ENCODE measurements around the gene MTCH1. TPM values are rescaled to one million over a fixed set of nuclear protein-coding genes. Genes with fewer than 3 reads are reported as not detected.
A peak's percentile ranks its signal among the peaks of the same experiment; 100 is the strongest.

The MTCH1 gene
- total RNA-seq, 3 donors from 2014 or later = 187 to 229 (median 215) TPM

DNA sequence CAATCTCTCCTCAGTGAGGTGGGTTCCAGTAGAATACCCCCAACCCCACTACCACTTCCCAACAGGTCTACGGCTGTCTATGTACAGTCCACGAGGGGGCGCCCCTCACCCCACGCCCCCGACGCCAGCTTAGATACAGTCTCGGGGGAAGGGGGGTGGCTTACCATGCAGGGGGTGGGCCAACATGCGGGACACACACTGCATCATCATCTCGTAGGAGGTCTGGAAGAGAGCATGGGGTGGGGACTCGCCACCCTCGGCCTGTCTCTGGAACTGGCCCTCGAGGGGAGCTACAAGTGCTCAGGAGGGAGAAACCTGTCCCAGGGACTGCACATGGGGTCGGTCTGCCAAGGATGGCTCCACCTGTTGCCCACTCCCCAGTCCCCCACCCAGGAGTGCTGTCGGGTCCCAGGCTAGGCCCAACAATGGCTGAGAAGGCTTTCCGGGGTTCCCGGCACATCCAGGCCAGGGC lies 8.5 kb downstream of the MTCH1 start:
- Histone ChIP-seq H3K36me3 (no peaks in the 10 kb centered on the region), H3K4me3 (no peak overlapping the region), H3K27ac (peak overlapping the region in 1 of 2 donors; percentile 80), H3K4me1 (peaks cover 0 to 6% of the 10 kb centered on the region in 2 donors), H3K27me3 (no peaks in the 10 kb centered on the region), H3K9me3 (no peaks in the 10 kb centered on the region)
- TF ChIP-seq POLR2A (IDR thresholded peaks at IDR 0.05) = no peak
- TF ChIP-seq, protein P1, sequence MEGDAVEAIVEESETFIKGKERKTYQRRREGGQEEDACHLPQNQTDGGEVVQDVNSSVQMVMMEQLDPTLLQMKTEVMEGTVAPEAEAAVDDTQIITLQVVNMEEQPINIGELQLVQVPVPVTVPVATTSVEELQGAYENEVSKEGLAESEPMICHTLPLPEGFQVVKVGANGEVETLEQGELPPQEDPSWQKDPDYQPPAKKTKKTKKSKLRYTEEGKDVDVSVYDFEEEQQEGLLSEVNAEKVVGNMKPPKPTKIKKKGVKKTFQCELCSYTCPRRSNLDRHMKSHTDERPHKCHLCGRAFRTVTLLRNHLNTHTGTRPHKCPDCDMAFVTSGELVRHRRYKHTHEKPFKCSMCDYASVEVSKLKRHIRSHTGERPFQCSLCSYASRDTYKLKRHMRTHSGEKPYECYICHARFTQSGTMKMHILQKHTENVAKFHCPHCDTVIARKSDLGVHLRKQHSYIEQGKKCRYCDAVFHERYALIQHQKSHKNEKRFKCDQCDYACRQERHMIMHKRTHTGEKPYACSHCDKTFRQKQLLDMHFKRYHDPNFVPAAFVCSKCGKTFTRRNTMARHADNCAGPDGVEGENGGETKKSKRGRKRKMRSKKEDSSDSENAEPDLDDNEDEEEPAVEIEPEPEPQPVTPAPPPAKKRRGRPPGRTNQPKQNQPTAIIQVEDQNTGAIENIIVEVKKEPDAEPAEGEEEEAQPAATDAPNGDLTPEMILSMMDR (IDR thresholded peaks at IDR 0.05) = peak in 1 of 3 donors; percentile 8
- DNase-seq (ENCODE audit: low spot score in 2 of 2) = no peak
- intact Hi-C loops (cut with DNase I; ENCODE audit: low total_unique reads) = no loop called here

DNA sequence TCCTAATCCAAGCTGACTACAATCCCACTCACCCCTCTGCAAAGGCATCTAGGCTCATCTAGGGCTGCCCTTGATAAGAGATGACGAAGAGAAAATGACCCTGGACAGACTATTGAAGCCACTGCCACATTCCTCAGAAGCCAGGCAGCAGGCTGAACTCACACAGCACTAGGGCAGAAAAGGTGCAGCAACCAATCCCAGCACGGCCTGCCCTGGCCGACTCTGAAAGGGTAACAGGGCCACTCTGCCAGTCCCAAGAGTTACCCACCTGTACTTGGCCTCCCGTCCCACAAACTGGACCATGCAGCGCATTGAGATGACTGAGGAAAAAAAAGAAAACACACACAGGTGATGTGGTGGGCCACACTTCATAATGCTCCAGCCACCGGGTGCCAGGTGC lies 9.1 kb downstream of the MTCH1 start:
- Histone ChIP-seq H3K9me3 (no peaks in the 10 kb centered on the region), H3K36me3 (no peaks in the 10 kb centered on the region), H3K27me3 (no peaks in the 10 kb centered on the region), H3K27ac (peak overlapping the region in 1 of 2 donors; percentile 80), H3K4me1 (peaks cover 0 to 6% of the 10 kb centered on the region in 2 donors), H3K4me3 (no peak overlapping the region)
- intact Hi-C loops (cut with DNase I; ENCODE audit: low total_unique reads) = no loop called here
- TF ChIP-seq, protein P1 (IDR thresholded peaks at IDR 0.05) = no peak
- TF ChIP-seq POLR2A (IDR thresholded peaks at IDR 0.05) = no peak
- TF ChIP-seq POLR2AphosphoS5 (IDR thresholded peaks at IDR 0.05) = no peak
- no peak for DNase-seq (ENCODE audit: low spot score in 2 of 2)

DNA sequence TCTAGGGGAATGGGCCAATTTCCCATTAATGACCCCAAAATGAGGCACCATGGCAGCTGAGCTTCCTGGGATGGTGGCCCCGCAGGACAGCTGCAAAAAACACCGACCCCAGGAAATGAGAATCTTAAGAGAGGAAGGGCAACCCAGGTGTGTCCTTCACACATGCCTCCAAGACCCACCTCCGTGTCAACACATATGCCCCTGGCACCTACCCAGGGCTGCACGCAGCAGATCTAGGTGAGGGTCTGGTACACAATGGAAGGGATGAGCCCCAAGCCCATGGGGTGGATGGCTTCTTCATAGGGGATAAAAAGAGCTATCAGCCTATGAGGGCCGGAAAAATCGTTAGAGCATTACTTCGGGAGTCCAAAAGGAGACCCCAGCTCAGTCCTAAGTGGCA lies 9.5 kb downstream of the MTCH1 start:
- Histone ChIP-seq H3K27me3 (no peaks in the 10 kb centered on the region), H3K27ac (peak overlapping the region in 1 of 2 donors; percentile 80), H3K36me3 (no peaks in the 10 kb centered on the region), H3K9me3 (no peaks in the 10 kb centered on the region), H3K4me1 (peaks cover 0 to 6% of the 10 kb centered on the region in 2 donors), H3K4me3 (no peak overlapping the region)
- intact Hi-C loops (cut with DNase I; ENCODE audit: low total_unique reads) = no loop called here
- no peak for DNase-seq (ENCODE audit: low spot score in 2 of 2)
- TF ChIP-seq POLR2A (IDR thresholded peaks at IDR 0.05) = no peak
- TF ChIP-seq, protein P1 (IDR thresholded peaks at IDR 0.05) = no peak
- no peak for TF ChIP-seq POLR2AphosphoS5 (IDR thresholded peaks at IDR 0.05)

DNA sequence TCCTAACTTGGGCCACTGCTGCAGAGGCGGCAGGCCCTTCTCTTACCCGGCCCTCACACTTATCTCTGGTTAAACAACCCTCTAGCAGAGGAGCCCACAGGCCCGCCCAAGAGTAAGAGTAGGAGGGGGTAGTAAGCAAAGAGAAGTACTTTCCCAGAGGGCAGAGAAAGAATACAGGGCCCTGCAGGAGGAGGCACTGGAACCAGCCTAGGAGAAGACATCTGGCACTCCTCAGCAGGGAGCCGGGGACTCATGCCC lies 10.1 kb downstream of the MTCH1 start:
- TF ChIP-seq POLR2AphosphoS5 (IDR thresholded peaks at IDR 0.05) (no peak), POLR2A (IDR thresholded peaks at IDR 0.05) (no peak)
- TF ChIP-seq, protein P1 (IDR thresholded peaks at IDR 0.05) = no peak
- no peaks in the 10 kb centered on the region for H3K27me3 ChIP-seq
- peak overlapping the region in 1 of 2 donors; percentile 80 for H3K27ac ChIP-seq
- no peak for DNase-seq (ENCODE audit: low spot score in 2 of 2)
- H3K36me3 ChIP-seq = no peaks in the 10 kb centered on the region
- H3K4me3 ChIP-seq = no peak overlapping the region
- peaks cover 0 to 6% of the 10 kb centered on the region in 2 donors for H3K4me1 ChIP-seq
- H3K9me3 ChIP-seq = no peaks in the 10 kb centered on the region
- intact Hi-C loops (cut with DNase I; ENCODE audit: low total_unique reads) = no loop called here

DNA sequence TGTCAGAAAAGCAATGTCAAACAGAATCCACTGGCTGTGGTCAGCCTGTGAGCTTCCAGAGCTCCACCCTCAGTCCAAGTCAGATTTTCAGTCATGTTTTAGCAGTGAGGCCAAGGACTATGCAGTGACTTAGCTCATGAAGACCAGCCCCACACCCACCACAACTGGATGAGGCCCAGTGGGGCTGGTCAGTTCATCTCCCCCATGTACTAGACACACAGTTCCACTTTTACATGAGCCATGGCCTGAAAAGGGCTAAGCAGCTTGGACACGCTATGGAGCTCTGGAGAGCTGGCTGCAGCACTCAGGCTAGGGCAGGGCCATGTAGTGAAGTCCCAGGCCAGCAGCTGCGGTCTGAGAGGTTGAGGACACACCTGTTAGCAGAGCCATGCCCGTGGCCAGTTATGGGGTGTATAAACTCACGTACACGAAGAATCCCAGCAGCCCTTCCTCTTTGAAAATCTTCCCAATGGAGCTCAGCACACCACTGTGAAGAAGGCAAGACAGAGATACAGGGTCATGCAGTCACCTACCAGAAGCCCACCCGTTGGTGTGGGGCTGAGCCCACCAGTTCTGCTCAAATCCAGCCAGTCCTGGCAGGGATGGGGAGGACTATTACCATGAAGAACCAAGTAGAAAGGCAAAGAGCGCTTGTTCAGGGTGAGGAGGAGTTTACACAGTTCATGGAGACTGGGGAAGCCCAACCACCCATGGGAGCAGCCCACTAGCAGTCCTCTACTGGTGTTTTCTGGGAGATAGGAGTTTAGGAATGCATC lies 10.6 kb downstream of the MTCH1 start:
- DNase-seq (ENCODE audit: low spot score in 2 of 2) = no peak
- Histone ChIP-seq H3K27ac (peak overlapping the region in 1 of 2 donors; percentile 80), H3K4me1 (peaks cover 0 to 6% of the 10 kb centered on the region in 2 donors), H3K27me3 (no peaks in the 10 kb centered on the region), H3K36me3 (no peaks in the 10 kb centered on the region), H3K4me3 (no peak overlapping the region), H3K9me3 (no peaks in the 10 kb centered on the region)
- TF ChIP-seq POLR2AphosphoS5 (IDR thresholded peaks at IDR 0.05) (no peak), POLR2A (IDR thresholded peaks at IDR 0.05) (no peak)
- TF ChIP-seq, protein P1 (IDR thresholded peaks at IDR 0.05) = no peak
- intact Hi-C loops (cut with DNase I; ENCODE audit: low total_unique reads) = no loop called here
